Lung (tissue), 12 donors: Measurements from ENCODE around the gene SPACA5. TPM values are rescaled to one million over a fixed set of nuclear protein-coding genes. Genes with fewer than 3 reads are reported as not detected.

Experiments
- ATAC-seq: fragments of 200-7000 bp; cut with Tn5 transposase; one replicate; pipeline ENCODE4 v1.9.1; 2020; ENCODE audit warnings: moderate number of reproducible peaks; ENCODE audit not compliant: insufficient read depth, low FRiP score
- DNase-seq, 3 donors: peaks; one replicate each; pipeline ENCODE4 v3.0.0-alpha.2; 2013 to 2017
- H3K27ac ChIP-seq, 2 donors: one replicate each; pipeline ENCODE4 v1.5.1; 2013; ENCODE audit warnings: mild to moderate bottlenecking in 2 of 2, moderate library complexity in 2 of 2, control low read depth in 1 of 2, inconsistent platforms in 1 of 2, low read depth in 1 of 2, low read length in 1 of 2
- H3K27me3 ChIP-seq, 3 donors: one replicate each; pipeline ENCODE4 v1.5.1; 2013; ENCODE audit warnings: low read length in 2 of 3; ENCODE audit not compliant: control insufficient read depth in 3 of 3, insufficient read depth in 3 of 3
- H3K36me3 ChIP-seq, 4 donors: one replicate each; pipeline ENCODE4 v1.5.1; 2013; ENCODE audit warnings: low read length in 4 of 4, mild to moderate bottlenecking in 1 of 4, moderate library complexity in 1 of 4; ENCODE audit not compliant: control insufficient read depth in 4 of 4, insufficient read depth in 4 of 4
- H3K4me1 ChIP-seq, 5 donors: one replicate each; pipeline ENCODE4 v1.5.1; 2013; ENCODE audit warnings: low read length in 5 of 5, mild to moderate bottlenecking in 2 of 5, moderate library complexity in 1 of 5; ENCODE audit not compliant: control insufficient read depth in 5 of 5, insufficient read depth in 5 of 5
- H3K4me3 ChIP-seq: one replicate; pipeline ENCODE4 v1.5.1; 2013; ENCODE audit warnings: mild to moderate bottlenecking, control low read depth, moderate library complexity
- H3K9ac ChIP-seq, 2 donors: one replicate each; pipeline ENCODE4 v1.5.1; 2013; ENCODE audit warnings: low read length in 2 of 2, control low read depth in 1 of 2; ENCODE audit not compliant: insufficient read depth in 1 of 2
- H3K9me3 ChIP-seq, 4 donors: one replicate each; pipeline ENCODE4 v1.5.1; 2013; ENCODE audit warnings: low read length in 3 of 4, mild to moderate bottlenecking in 1 of 4, moderate library complexity in 1 of 4; ENCODE audit not compliant: control insufficient read depth in 4 of 4, insufficient read depth in 3 of 4
- WGBS, 2 donors: extraction: QIAGEN DNeasy Blood & Tissue Kit; methylation state at CpG; one replicate each; pipeline ENCODE4 v1.1.7; 2013; 5-methylcytosine and 5-hydroxymethylcytosine counted together
- polyA plus RNA-seq, 2 donors: library from polyadenylated mRNA; stranded (reverse); fragments of 200-250 nt; gene quantifications; one replicate each; pipeline ENCODE4 v1.2.1, GENCODE V29; 2013
- total RNA-seq, 2 donors: library from RNA; depleted of rRNA in 1 of 2; stranded (reverse); fragments of >200 nt in 1 of 2; gene quantifications; one replicate each; pipeline ENCODE4 v1.2.1, GENCODE V29; 2014 to 2021
- TF ChIP-seq, protein P1 (sequence below): IDR thresholded peaks from 2 replicates; pipeline ENCODE4 v1.5.1; 2012; ENCODE audit warnings: mild to moderate bottlenecking; ENCODE audit errors: control extremely low read depth, extremely low read depth
- donor health status: control.
- donor health status: control.
- donor health status: Bipolar disorder and iron deficiency.
- donor health status: healthy.
- donor health status: DM: yes; HTN: yes; CAD: no.

SPACA5 gene
- total and polyA plus RNA-seq, 4 donors: not detected

DNA sequence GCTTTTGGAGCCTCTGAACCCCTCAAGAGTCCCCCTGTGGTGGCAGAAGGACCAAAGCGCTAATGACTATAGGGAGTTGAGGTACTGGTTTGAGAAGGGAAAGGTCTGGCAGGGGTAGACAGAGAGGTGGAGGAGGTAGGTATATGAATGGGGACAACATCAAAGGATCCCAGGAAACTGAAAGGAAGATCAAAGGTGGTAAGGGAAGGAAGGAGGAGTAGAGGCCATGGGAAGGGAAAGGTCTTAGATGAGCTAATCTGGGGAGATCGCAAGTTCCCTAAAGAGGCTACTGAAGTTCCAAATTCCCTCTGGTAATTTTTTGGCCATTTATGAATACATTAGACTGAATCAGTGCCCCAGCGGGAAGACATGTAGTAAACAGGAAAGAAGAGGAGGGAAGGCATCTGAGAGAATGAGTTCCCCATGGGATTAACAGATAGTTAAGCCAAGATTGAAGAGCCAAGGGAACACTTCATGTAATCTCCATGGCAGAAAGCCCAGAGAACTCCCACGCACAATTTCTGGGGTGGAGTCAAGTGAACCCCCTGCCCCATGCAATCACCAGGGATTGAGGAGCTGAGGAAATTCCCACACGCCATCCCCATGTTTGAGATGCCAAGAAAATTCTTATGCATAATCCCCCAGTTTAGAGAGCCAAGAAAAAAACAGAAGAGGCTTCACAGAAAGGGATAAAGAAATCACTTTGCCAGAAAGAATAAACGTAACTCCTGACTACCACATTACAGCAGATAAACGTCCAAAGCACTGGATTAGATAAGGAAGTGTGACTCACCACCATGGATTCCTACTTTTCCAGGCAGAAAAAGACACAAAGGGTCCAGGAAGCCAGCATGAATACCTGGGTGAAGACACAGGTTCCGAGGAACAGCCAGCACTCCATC lies 38.9 kb downstream of the SPACA5 start:
- no peak overlapping the region for H3K9ac ChIP-seq
- H3K27me3 ChIP-seq: no peaks in the 10 kb centered on the region
- peaks cover 0 to 2% (median 0%) of the 10 kb centered on the region in 4 donors for H3K9me3 ChIP-seq
- peak overlapping the region in 1 of 2 donors; percentile 38 for H3K27ac ChIP-seq
- H3K36me3 ChIP-seq: no peaks in the 10 kb centered on the region
- 54 to 74% methylated on average over 8 of the region's 8 CpGs for WGBS, 2 donors
- DNase-seq (peak; percentile 39 to 74 (median 55)), ATAC-seq (no peak)
- peaks cover 0 to 3% (median 0%) of the 10 kb centered on the region in 5 donors for H3K4me1 ChIP-seq
- TF ChIP-seq, protein P1, sequence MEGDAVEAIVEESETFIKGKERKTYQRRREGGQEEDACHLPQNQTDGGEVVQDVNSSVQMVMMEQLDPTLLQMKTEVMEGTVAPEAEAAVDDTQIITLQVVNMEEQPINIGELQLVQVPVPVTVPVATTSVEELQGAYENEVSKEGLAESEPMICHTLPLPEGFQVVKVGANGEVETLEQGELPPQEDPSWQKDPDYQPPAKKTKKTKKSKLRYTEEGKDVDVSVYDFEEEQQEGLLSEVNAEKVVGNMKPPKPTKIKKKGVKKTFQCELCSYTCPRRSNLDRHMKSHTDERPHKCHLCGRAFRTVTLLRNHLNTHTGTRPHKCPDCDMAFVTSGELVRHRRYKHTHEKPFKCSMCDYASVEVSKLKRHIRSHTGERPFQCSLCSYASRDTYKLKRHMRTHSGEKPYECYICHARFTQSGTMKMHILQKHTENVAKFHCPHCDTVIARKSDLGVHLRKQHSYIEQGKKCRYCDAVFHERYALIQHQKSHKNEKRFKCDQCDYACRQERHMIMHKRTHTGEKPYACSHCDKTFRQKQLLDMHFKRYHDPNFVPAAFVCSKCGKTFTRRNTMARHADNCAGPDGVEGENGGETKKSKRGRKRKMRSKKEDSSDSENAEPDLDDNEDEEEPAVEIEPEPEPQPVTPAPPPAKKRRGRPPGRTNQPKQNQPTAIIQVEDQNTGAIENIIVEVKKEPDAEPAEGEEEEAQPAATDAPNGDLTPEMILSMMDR: no peak
- no peak overlapping the region for H3K4me3 ChIP-seq

DNA sequence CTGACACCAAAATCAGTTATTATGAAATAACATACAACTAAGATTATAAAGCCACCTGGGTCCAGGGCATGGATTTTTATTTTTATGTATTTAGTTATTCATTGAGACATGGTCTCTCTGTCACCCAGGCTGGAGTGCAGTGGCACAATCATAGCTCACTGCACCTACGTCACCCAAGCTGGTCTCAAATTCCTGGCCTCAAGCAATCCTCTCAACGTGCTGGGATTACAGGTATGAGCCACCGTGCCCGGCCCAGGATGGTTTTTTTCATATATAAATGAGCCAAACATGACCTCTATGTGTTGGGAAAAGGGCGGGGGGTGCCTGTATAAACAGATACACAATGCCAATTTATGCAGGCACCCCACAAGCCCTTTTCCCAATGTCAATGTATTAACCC lies 40.1 kb downstream of the SPACA5 start:
- no peak overlapping the region for H3K27ac ChIP-seq
- 63 to 75% methylated on average over 5 of the region's 5 CpGs for WGBS, 2 donors

DNA sequence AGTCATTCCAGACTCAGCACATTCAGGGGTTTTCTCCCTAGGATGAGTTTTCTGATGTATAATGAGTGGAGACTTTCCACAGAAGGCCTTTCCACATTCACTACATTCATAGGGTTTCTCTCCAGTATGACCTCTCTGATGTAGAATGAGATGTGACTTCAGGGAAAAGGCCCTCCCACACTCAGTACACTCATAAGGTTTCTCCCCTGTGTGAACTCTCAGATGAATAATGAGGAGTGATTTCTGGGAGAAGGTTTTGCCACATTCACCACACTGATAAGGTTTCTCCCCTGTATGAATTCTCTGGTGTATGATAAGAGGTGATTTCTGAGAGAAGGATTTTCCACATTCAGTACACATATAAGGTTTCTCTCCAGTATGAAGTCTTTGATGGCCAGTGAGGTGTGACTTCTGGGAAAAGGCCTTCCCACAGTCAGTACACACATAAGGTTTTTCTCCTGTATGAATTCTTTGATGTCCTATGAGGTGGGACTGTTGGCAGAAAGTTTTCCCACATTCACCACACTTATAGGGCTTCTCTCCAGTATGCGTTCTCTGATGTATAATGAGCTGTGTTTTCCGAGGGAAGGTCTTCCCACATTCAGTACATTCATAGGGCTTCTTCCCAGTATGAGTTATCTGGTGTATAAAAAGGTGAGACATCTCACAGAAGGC lies 52.0 kb downstream of the SPACA5 start:
- H3K9ac ChIP-seq: no peak overlapping the region
- DNase-seq: no peak
- 67 to 100% methylated on average over 2 of the region's 2 CpGs for WGBS, 2 donors
- peaks cover 2 to 17% (median 13%) of the 10 kb centered on the region in 4 donors for H3K36me3 ChIP-seq
- no peaks in the 10 kb centered on the region for H3K27me3 ChIP-seq
- peaks cover 0 to 10% (median 4%) of the 10 kb centered on the region in 4 donors for H3K9me3 ChIP-seq
- H3K27ac ChIP-seq: no peak overlapping the region
- H3K4me1 ChIP-seq: no peaks in the 10 kb centered on the region
- no peak overlapping the region for H3K4me3 ChIP-seq
- TF ChIP-seq, protein P1: no peak
- no peak for ATAC-seq

More for the DNA sequence above, 40.1 kb downstream of the SPACA5 start:
- peaks cover 0 to 3% (median 0%) of the 10 kb centered on the region in 5 donors for H3K4me1 ChIP-seq
- H3K27me3 ChIP-seq: no peaks in the 10 kb centered on the region
- TF ChIP-seq, protein P1: no peak
- no peak for DNase-seq
- ATAC-seq: no peak
- no peak overlapping the region for H3K9ac ChIP-seq
- H3K4me3 ChIP-seq: no peak overlapping the region
- H3K9me3 ChIP-seq: peaks cover 0 to 2% (median 0%) of the 10 kb centered on the region in 4 donors
- H3K36me3 ChIP-seq: no peaks in the 10 kb centered on the region
